NB4 (cell line): Measurements from ENCODE around the gene GRM8.

Experiments used
- CTCF ChIP-seq: IDR thresholded peaks from one replicate; pipeline ENCODE4 v1.5.1; 2012; ENCODE audit warnings: low read depth, low read length
- MAX ChIP-seq: IDR thresholded peaks from 2 replicates; pipeline ENCODE4 v1.6.1; 2011; ENCODE audit warnings: low read depth, low read length

GRCh38 chr7:127059475-127059874 is 193.3 kb downstream of the GRM8 start:
- TF ChIP-seq CTCF: no peak
- no peak for TF ChIP-seq MAX
